ENCODE data around the gene TBCA.

Gene TBCA

DNA sequence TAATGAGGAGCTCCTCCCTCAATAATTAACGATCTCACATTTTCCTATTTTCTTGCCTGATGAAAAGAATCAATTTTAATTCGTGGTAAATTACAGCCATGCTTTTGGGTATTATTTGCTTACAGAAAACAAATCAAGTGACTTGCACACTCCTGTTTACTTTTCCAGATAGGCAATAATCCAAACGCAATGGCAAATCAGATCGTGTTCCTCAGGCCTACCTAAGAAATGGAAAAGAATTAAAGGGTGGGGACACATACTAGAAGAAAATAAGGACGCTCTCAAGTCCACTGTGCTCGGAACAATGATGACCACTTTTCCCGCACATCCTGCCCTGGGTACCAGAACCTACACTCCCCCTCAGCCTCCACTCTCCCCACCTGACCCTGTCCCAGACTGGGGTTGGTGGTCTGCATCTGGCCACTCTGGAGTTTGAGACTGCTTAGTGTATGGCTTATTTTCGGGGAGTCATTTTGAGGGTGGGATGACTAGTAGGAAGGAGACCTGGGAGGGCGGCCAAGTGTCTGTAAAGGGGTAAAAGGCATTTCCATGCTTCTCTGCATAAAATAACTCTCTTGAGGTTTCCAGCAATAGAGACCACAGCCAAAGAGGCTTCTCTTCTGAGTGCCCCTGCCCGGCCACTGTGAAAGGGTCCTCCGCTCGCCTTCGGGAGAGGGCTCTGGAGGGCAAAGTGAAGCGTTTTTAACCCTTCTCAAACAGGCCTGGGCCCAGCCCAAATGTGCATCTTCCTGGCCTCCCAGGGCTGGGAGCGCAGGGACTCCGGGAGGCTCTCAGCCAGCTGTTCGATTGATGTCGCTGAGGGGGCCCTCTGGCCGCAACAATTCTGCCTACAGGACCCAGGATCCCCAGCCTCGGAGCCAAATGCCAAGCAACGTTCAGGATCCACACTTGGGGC lies 133.1 kb downstream of the TBCA start:
- DNase-seq (ENCODE audit: low spot score), result no peak

DNA sequence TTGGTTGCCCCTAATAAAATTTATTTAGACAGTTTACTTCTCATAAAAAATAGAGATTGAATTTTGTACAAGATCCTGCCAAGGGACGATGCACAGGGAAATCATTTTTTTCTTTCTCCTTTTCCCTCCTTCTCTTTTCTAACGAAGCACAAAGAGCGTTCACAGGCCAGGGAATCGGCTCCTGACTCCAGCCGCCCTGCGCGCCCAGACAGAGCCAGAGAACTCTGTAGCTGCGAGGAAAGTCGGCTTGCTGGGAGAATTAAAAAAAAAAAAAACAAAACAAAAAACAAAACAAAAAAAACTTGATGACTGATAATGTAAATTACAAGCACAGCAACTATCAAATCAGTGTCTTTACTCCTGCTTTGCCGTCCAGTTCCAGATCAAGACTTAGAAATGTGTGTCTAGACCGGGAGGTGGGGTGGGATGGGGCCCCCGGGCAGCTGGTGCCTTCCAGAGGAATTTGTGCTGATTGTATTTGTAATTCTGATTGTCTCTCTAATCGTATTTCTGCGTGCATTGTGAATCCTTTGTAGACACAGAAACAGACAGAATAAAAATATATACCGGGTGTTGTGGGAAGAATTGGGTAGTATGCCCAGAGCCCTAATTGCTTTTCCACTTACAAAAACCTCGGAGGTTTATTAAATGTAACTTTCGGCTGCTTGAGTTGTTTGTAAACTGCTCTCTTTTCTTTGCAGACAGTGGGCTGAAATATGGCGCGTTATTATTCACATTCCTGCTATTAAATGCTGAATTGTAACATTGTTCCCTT lies 134.0 kb downstream of the TBCA start:
- DNase-seq (ENCODE audit: low spot score), result no peak

GRCh38 chr5:77641397-77641943 lies 134.7 kb downstream of the TBCA start:
- no peak for DNase-seq (ENCODE audit: low spot score)

All from GM03348 (cell line).